SK-N-SH treated with all-trans-retinoic acid at 6 μM for 48 hours (cell line): ENCODE data around the gene KANTR.

ENCODE experiments used
- ATAC-seq: fragments of 200-7000 bp; cut with Tn5 transposase; 3 replicates; pipeline ENCODE4 v1.9.1; 2020; ENCODE audit warnings: mild to moderate bottlenecking, moderate library complexity
- ARNTL ChIP-seq: fragments of 450-650 bp; formaldehyde crosslinking; IDR thresholded peaks from 2 replicates; pipeline ENCODE4 v1.5.0; 2020; ENCODE audit warnings: low read depth, mild to moderate bottlenecking, moderate library complexity, borderline replicate concordance
- BACH2 ChIP-seq: fragments of 250-450 bp; sonication (Bioruptor Pico); IDR thresholded peaks from 2 replicates; pipeline ENCODE4 v1.9.0; 2021; ENCODE audit warnings: mild to moderate bottlenecking, borderline replicate concordance
- CSDC2 ChIP-seq: fragments of 250-450 bp; sonication (Bioruptor Pico); IDR thresholded peaks from 2 replicates; pipeline ENCODE4 v1.5.0; 2020; ENCODE audit warnings: mild to moderate bottlenecking, moderate library complexity
- ESRRG ChIP-seq: fragments of 250-450 bp; sonication (Bioruptor Pico); IDR thresholded peaks from 2 replicates; pipeline ENCODE4 v1.6.1; 2021; ENCODE audit warnings: mild to moderate bottlenecking
- GLIS3 ChIP-seq: fragments of 250-450 bp; sonication (Bioruptor Pico); IDR thresholded peaks from 2 replicates; pipeline ENCODE4 v1.5.0; 2020; ENCODE audit warnings: mild to moderate bottlenecking, moderate library complexity
- ISL1 ChIP-seq: fragments of 250-450 bp; sonication (Bioruptor Pico); IDR thresholded peaks from 2 replicates; pipeline ENCODE4 v2.1.2; 2022; ENCODE audit warnings: mild to moderate bottlenecking, moderate library complexity
- OSR1 ChIP-seq: fragments of 250-450 bp; sonication (Bioruptor Pico); IDR thresholded peaks from 2 replicates; pipeline ENCODE4 v1.8.0; 2022; ENCODE audit warnings: moderate library complexity, mild to moderate bottlenecking, inconsistent platforms
- POU6F1 ChIP-seq: fragments of 250-450 bp; sonication (Bioruptor Pico); IDR thresholded peaks from 2 replicates; pipeline ENCODE4 v1.8.0; 2021; ENCODE audit warnings: low read depth, mild to moderate bottlenecking, moderate library complexity, borderline replicate concordance
- PPARA ChIP-seq: fragments of 250-450 bp; sonication (Bioruptor Pico); IDR thresholded peaks from 2 replicates; pipeline ENCODE4 v1.5.0; 2020; ENCODE audit warnings: mild to moderate bottlenecking, borderline replicate concordance
- RARB ChIP-seq: fragments of 250-450 bp; sonication (Bioruptor Pico); IDR thresholded peaks from 2 replicates; pipeline ENCODE4 v1.8.0; 2021; ENCODE audit warnings: mild to moderate bottlenecking, moderate library complexity
- SNAI2 ChIP-seq: fragments of 250-450 bp; sonication (Bioruptor Pico); IDR thresholded peaks from 2 replicates; pipeline ENCODE4 v1.5.0; 2020; ENCODE audit warnings: mild to moderate bottlenecking, moderate library complexity
- TCF4 ChIP-seq: fragments of 250-450 bp; sonication (Bioruptor Pico); IDR thresholded peaks from 2 replicates; pipeline ENCODE4 v1.8.0; 2021; ENCODE audit warnings: mild to moderate bottlenecking, moderate library complexity, borderline replicate concordance
- TOX ChIP-seq: fragments of 250-450 bp; sonication (Bioruptor Pico); IDR thresholded peaks from 2 replicates; pipeline ENCODE4 v1.8.0; 2021; ENCODE audit warnings: mild to moderate bottlenecking, moderate library complexity, borderline replicate concordance
- TSHZ2 ChIP-seq: fragments of 250-450 bp; sonication (Bioruptor Pico); IDR thresholded peaks from 2 replicates; pipeline ENCODE4 v1.5.0; 2020; ENCODE audit warnings: mild to moderate bottlenecking, moderate library complexity
- ZC3H10 ChIP-seq: fragments of 250-450 bp; sonication (Bioruptor Pico); IDR thresholded peaks from 2 replicates; pipeline ENCODE4 v1.5.1; 2021; ENCODE audit warnings: mild to moderate bottlenecking, moderate library complexity
- ZFP3 ChIP-seq: fragments of 250-450 bp; sonication (Bioruptor Pico); IDR thresholded peaks from 2 replicates; pipeline ENCODE4 v1.5.0; 2020; ENCODE audit warnings: mild to moderate bottlenecking, moderate library complexity
- ZFP30 ChIP-seq: fragments of 450-650 bp; formaldehyde crosslinking; IDR thresholded peaks from 2 replicates; pipeline ENCODE4 v1.5.0; 2022; ENCODE audit warnings: mild to moderate bottlenecking, moderate library complexity
- ZNF565 ChIP-seq: fragments of 450-650 bp; formaldehyde crosslinking; conservative IDR thresholded peaks from 2 replicates; pipeline ENCODE4 v1.5.0; 2020; ENCODE audit warnings: low read depth, mild to moderate bottlenecking, moderate library complexity
- ZNF70 ChIP-seq: fragments of 450-650 bp; formaldehyde crosslinking; IDR thresholded peaks from 2 replicates; pipeline ENCODE4 v1.5.0; 2020; ENCODE audit warnings: mild to moderate bottlenecking, moderate library complexity
- ZNF8 ChIP-seq: fragments of 450-650 bp; formaldehyde crosslinking; IDR thresholded peaks from 2 replicates; pipeline ENCODE4 v1.5.0; 2020; ENCODE audit warnings: mild to moderate bottlenecking, moderate library complexity
- TF ChIP-seq, protein P1 (sequence below): fragments of 250-450 bp; sonication (Bioruptor Pico); IDR thresholded peaks from 2 replicates; pipeline ENCODE4 v1.5.1; 2021; ENCODE audit warnings: mild to moderate bottlenecking, moderate library complexity
- TF ChIP-seq, protein P2 (sequence below): fragments of 250-450 bp; sonication (Bioruptor Pico); IDR thresholded peaks from 2 replicates; pipeline ENCODE4 v1.8.0; 2020; ENCODE audit warnings: mild to moderate bottlenecking, moderate library complexity, borderline replicate concordance

Gene KANTR

DNA sequence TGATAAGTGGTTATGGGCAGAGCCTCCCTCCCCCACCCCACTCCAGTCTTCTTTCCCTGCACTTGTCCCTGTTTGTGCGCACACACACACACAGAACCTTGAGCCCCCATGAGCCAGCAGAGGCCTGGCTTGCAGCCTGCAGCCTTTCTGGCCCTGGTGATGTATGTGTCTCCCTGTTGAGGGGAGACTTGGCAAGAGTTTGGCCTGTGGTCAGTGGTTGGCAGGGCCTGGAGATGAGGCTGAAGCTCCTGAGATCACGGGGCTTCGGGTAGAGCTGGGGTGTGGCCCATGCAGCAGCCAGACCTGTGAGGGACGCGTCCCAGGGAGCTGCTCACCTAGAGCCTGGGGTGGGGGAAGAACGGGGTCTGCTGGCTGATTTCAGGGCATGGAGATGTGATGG, 43.1 kb upstream of the KANTR start:
- TF ChIP-seq ZFP30 (CRISPR knock-in tag), result no peak
- TF ChIP-seq POU6F1, result no peak
- no peak for TF ChIP-seq ARNTL (CRISPR knock-in tag)
- no peak for TF ChIP-seq PPARA
- no peak for TF ChIP-seq ZC3H10 (CRISPR knock-in tag)
- TF ChIP-seq CSDC2 (CRISPR knock-in tag), result no peak
- no peak for TF ChIP-seq SNAI2 (CRISPR knock-in tag)
- no peak for TF ChIP-seq RARB (CRISPR knock-in tag)
- TF ChIP-seq ZNF565 (CRISPR knock-in tag), result no peak
- TF ChIP-seq ISL1 (CRISPR knock-in tag), result no peak
- no peak for TF ChIP-seq BACH2 (CRISPR knock-in tag)
- ATAC-seq, result no peak

DNA sequence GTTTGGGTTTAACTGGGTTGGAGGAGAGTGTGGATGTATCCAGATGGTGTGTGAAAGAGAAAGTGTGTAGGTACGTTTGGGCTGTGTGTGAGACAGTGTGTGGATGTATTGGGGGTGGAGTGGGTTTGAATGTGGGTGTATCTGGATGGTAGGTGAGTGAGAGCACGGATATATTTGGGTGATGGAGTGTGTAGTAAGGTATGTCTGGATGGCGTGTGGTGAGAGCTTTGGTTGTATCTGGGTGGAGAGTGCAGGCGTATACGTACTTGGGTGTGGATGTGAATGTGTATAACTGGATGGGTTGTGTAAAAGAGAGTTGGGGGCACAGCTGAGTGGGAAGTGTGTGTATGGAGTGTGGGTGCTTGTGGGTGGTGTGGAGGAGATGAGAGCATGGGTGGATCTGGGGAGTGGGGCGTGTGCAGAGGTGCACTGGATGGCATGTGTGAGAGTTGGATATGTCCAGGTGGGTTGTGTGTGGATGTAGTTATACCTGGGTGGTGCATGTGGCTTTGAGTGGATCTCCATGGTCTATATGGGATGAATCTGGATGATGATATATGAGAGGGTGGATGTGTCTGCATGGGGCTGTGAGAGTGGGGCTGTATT, 38.6 kb upstream of the KANTR start:
- no peak for ATAC-seq
- TF ChIP-seq TOX (CRISPR knock-in tag) (no peak), ZFP3 (CRISPR knock-in tag) (no peak), ESRRG (CRISPR knock-in tag) (no peak), BACH2 (CRISPR knock-in tag) (no peak), ZNF8 (CRISPR knock-in tag) (no peak), ZNF565 (CRISPR knock-in tag) (no peak)

- TF ChIP-seq RARB (CRISPR knock-in tag) (no peak), POU6F1 (no peak), ISL1 (CRISPR knock-in tag) (no peak), BACH2 (CRISPR knock-in tag) (no peak), PPARA (no peak), TCF4 (no peak), ZNF70 (CRISPR knock-in tag) (no peak), GLIS3 (CRISPR knock-in tag) (no peak), OSR1 (CRISPR knock-in tag) (no peak), TOX (CRISPR knock-in tag) (no peak), ZFP3 (CRISPR knock-in tag) (no peak), TSHZ2 (CRISPR knock-in tag) (no peak), ESRRG (CRISPR knock-in tag) (no peak)
- TF ChIP-seq, protein P1, sequence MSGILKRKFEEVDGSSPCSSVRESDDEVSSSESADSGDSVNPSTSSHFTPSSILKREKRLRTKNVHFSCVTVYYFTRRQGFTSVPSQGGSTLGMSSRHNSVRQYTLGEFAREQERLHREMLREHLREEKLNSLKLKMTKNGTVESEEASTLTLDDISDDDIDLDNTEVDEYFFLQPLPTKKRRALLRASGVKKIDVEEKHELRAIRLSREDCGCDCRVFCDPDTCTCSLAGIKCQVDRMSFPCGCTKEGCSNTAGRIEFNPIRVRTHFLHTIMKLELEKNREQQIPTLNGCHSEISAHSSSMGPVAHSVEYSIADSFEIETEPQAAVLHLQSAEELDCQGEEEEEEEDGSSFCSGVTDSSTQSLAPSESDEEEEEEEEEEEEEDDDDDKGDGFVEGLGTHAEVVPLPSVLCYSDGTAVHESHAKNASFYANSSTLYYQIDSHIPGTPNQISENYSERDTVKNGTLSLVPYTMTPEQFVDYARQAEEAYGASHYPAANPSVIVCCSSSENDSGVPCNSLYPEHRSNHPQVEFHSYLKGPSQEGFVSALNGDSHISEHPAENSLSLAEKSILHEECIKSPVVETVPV (CRISPR knock-in tag), result no peak
- TF ChIP-seq, protein P2, sequence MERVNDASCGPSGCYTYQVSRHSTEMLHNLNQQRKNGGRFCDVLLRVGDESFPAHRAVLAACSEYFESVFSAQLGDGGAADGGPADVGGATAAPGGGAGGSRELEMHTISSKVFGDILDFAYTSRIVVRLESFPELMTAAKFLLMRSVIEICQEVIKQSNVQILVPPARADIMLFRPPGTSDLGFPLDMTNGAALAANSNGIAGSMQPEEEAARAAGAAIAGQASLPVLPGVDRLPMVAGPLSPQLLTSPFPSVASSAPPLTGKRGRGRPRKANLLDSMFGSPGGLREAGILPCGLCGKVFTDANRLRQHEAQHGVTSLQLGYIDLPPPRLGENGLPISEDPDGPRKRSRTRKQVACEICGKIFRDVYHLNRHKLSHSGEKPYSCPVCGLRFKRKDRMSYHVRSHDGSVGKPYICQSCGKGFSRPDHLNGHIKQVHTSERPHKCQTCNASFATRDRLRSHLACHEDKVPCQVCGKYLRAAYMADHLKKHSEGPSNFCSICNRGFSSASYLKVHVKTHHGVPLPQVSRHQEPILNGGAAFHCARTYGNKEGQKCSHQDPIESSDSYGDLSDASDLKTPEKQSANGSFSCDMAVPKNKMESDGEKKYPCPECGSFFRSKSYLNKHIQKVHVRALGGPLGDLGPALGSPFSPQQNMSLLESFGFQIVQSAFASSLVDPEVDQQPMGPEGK (CRISPR knock-in tag), result no peak
- ATAC-seq, result no peak
Measured at GRCh38 chrX:53056292-53056691, 37.6 kb upstream of the KANTR start.
